GM19240 (cell line): ENCODE results near the gene USP36.
"Not testable (repeated sequence)": the region's sequence is repeated elsewhere in the genome, so short reads cannot be mapped to it uniquely, and the experiment has no call there.

Experiments
- DNase-seq: peaks from one replicate; pipeline ENCODE4 v3.0.0; 2011; ENCODE audit warnings: low spot score; ENCODE audit not compliant: insufficient read length

USP36 gene

GRCh38 chr17:78793968-78794367 lies 46.6 kb downstream of the USP36 start:
- no peak for DNase-seq

- no peak for DNase-seq
These were observed 47.2 kb downstream of the USP36 start for GRCh38 chr17:78793415-78793814.

GRCh38 chr17:78791840-78792709 lies 48.5 kb downstream of the USP36 start:
- no peak for DNase-seq

DNA sequence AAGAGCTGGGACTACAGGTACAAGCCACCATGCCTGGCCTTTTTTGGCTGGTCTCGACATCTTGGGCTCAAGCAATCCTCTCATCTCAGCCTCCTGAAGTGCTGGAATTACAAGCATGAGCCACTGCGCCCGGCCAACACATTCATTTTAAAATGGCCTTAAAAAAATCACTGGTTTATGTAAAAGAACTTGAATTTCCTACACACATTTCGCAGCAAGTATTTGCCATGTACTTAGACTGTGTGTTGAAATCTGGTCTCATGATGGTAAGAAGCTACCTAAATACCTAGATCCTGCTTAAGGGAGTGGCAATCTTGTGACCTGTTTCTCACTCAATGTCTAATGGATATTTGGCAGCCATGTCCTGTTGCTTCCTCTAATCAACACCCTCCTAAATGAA lies 50.1 kb downstream of the USP36 start:
- no peak for DNase-seq

DNA sequence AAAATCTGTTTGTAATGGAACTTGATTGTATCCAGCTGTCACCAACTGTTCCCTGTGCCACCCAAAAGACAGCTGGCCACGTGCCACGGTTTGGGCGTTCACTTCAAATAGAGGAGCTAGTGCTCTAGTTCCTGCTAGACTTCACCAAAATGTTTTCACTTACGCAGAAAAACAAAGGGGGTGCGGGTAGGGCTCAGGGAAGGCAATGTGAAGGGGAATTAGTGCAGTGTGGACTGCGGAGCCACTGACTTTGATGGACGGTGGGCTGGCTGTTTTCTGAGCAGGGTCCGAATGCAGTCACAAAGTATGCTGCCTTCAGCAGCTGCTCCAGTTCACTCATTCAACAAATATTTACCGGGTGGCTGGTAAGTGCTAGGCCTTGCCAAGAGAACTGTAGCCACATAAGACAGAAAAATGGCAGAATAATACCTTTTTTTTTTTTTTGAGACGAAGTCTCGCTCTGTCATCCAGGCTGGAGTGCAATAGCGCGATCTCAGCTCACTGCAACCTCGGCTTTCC lies 50.9 kb downstream of the USP36 start:
- no peak for DNase-seq

DNA sequence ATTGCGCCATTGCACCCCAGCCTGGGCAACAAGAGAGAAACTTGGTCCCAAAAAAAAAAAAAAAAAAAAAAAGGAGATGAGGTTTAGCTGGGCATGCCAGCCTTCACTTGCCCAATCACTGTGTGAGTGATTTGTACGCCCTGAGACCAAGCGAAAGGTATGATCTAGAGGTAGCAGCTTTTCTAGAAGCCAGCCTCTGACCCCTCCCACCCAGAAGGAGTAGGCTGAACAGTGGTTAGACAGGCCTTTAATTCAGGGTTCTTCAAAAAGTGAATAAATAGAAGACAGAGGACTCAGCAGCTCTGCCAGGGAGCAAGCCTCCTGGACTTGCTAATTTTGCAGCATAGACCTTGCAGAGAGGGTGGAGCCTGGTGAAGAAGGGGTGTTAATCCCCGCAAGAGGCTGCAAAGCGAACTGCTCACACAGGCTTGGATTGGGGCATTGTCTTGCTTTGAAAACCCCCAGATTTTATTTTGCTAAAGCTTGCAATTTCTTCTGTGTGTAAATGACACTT lies 51.4 kb downstream of the USP36 start:
- no peak for DNase-seq

DNA sequence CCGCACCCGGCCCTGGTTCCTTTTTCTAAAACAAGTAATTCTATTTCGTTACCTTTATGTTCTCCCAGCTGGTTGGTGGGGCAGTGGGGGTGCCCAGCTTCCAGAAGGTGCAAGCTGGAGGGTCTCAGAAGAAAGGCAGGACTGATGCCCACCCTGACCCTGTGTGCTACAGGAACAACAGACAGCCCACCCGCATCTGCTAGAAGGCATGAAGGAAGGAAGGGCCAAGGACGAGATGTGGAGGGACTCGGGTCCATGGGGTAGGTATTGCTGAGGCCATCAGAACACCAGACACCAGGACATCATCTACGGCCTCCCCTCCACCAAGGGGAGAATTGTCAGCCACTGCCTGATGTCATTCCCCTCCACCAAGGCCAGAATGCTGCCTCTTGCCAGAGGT lies 52.2 kb downstream of the USP36 start:
- no peak for DNase-seq

DNA sequence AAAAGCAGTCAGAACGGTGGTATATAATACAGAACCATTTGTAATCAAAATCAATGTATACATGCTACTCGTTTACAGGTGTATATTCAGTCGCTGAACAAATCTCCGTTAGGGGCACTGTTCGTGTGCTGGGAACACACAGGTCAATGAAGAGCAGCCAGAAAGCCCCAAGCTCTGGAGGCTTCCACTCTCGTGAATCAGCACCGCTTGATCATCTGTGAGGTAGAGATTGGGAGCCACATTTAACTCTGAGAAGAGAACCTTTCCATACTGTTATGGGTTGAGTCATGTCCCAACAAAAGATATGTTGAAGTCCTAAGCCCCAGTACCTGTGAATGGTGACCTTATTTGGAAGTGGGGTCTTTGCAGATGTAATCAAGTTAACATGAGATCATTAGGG lies 53.2 kb downstream of the USP36 start:
- DNase-seq, result no peak

DNA sequence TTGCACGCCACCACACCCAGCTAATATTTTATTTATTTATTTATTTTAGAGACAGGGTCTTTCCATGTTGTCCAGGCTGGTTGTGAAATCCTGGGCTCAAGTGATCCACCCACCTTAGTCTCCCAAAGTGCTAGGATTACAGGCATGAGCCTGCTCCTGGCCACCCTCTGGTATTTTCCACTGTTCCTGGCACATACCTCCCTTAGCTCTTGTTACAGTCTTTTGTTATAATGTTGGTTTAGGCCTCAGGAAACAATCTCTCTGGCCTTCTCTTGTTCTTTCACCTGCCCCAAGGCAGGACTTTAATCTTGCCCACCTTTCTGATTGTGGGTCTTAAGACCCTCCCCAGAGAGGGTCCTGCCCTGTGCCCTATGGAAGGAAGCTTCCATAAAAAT lies 55.0 kb downstream of the USP36 start:
- no peak for DNase-seq

- no peak for DNase-seq
These were observed 55.5 kb downstream of the USP36 start for GRCh38 chr17:78785011-78785662.

- no peak for DNase-seq
These were observed 56.3 kb downstream of the USP36 start for GRCh38 chr17:78784352-78784751.

DNA sequence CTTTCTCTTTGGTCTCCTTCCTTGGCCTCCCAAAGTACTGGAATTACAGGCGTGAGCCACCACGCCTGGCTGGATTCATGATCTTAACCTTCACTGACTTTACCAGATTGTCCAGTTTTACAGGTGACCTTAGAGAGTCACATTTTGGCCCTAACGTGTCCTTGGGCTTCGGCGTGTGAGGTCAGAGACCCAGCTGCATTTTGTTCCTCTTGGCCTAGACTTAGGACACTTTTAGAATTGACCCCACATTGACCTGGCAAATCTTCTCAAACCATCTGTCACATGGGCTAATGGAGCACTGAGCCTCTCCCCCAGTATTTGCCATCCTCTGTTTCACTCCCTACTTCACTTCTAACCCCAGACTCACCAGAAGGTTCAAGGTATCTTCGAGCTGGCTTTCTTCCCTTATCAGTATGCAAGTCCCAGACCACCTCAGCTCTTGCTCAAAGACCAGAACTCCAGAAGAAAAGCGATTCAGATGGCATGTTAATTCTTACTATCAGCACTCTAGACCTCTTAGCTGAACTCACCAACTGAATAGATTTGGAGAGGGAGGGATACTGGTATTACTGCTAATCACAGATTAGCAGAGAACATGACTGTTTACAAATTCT lies 56.8 kb downstream of the USP36 start:
- no peak for DNase-seq

- DNase-seq, result no peak
These were observed 58.7 kb downstream of the USP36 start, which contains the start of gene CYTH1 for GRCh38 chr17:78781893-78782304. Gene CYTH1, minus strand, starts transcription at chr17:78782273. Its CDS starts 50 bp downstream, at chr17:78782223.

- no peak for DNase-seq
These were observed 59.3 kb downstream of the USP36 start for GRCh38 chr17:78781104-78781892.

DNA sequence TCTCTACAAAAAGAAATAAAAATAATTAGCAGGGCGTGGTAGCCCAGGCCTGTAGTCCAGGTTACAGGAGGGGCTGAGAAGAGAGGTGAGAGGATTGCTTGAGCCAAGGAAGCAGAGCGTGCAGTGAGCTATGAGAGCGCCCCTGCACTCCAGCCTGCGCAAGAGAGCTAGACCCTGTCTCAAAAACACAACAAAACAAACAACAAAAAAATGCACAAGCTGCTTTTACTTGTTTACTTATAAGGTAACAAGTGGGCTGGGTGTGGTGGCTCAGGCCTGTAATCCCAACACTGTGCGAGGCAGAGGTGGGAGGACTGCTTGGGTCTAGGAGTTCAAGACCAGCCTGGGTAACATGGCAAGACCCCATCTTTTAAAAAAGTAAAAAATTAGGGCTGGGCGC lies 60.3 kb downstream of the USP36 start:
- DNase-seq, result no peak

GRCh38 chr17:78779850-78780249 lies 60.8 kb downstream of the USP36 start:
- DNase-seq, result no peak

GRCh38 chr17:78779286-78779651 lies 61.3 kb downstream of the USP36 start:
- not testable (repeated sequence) for DNase-seq

DNA sequence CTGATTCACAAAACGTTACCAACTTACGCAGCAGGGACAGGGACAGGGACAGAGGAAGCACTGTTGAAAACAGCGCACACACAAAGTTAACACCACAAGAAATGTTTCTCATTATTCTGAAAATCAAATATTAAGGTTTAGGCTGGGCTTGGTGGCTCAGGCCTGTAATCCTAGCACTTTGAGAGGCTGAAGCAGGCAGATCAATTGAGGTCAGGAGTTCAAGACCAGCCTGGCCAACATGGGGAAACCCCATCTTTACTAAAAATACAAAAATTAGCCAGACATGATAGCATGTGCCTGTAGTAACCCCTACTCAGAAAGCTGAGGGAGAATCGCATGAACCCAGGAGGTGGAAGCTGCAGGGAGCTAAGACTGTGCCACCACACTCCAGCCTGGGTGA lies 62.7 kb downstream of the USP36 start:
- no peak for DNase-seq

DNA sequence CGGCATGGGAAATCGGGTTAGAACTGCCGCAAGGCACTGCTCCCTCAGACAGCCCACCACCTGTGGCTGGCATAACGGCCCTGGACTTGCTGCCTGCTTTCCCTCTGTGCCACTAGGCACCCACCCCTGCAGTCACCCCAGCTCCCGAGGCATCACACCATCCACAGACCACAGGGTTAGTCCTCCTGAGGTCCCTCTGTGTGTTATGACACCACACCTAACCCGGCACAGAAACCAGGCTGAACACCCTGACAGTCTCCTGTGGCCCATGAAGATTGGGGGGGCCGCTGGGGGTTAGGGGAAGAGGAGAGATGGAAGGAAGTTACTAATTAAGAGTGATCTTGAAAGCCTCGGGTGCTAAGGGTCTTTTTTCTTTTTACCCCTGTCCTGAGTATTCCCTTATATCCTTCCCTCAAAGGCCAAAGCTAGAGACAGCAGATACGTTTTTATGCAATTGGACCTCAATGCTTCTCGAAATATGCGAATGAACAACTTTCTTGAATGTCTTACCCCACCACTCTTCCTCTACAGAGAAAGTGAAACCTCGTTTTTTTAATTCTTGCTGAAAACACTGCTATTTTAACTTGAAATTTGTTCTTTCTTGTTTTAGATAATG lies 65.5 kb downstream of the USP36 start:
- DNase-seq, result no peak

DNA sequence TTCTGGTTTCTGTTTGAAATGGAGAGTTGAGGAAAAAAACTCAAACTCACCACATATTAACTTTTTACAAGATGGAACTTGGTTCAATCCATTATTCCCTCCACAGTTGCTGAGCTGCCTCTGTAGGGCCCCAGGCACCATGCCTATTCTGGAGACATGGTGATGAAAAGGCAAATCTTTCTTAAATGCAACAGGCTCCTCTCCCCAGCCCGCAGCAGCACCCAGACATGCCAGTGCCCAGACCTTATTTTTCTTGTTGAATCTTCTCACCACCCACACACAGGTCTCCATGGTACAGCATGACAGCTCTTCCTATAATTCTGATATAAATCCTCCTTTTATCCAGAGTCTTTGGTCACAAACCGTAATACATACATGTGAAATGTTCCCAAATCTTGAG lies 66.2 kb downstream of the USP36 start:
- no peak for DNase-seq
